Breast epithelium (tissue), 4 donors: ENCODE results near the gene PITPNM1. TPM values are rescaled to one million over a fixed set of nuclear protein-coding genes. Genes with fewer than 3 reads are reported as not detected.

Source experiments
- DNase-seq, 2 donors: peaks; one replicate each; pipeline ENCODE4 v3.0.0-alpha.2; 2019; ENCODE audit warnings: low spot score in 2 of 2
- H3K27ac ChIP-seq, 2 donors: fragments of 200-600 bp; sonication (generic) in 1 of 2; one replicate each; pipeline ENCODE4 v1.5.1; 2016 to 2019; ENCODE audit warnings: mild to moderate bottlenecking in 1 of 2
- H3K27me3 ChIP-seq, 2 donors: fragments of 200-600 bp; sonication (generic) in 1 of 2; one replicate each; pipeline versions ENCODE4 v1.5.1 to v1.6.0; 2017 to 2019; ENCODE audit warnings: control low read depth in 1 of 2, mild to moderate bottlenecking in 1 of 2
- H3K36me3 ChIP-seq: fragments of 200-600 bp; one replicate; pipeline ENCODE4 v1.5.1; 2019
- H3K4me1 ChIP-seq, 2 donors: fragments of 200-600 bp; sonication (generic); one replicate each; pipeline ENCODE4 v1.5.1; 2016 to 2019; ENCODE audit warnings: control low read depth in 1 of 2
- H3K4me3 ChIP-seq, 3 donors: fragments of 200-600 bp; sonication (generic); 1 replicate in 2 of 3; 2 replicates in 1 of 3; pipeline ENCODE4 v1.5.1; 2016 to 2019; ENCODE audit warnings: mild to moderate bottlenecking in 3 of 3, moderate library complexity in 2 of 3
- H3K9me3 ChIP-seq, 2 donors: fragments of 200-600 bp; sonication (generic) in 1 of 2; one replicate each; pipeline ENCODE4 v1.5.1; 2016 to 2019; ENCODE audit warnings: control low read depth in 1 of 2
- CTCF ChIP-seq, 3 donors: fragments of 450-650 bp; IDR thresholded peaks; one replicate each; pipeline ENCODE4 v1.5.1; 2016 to 2017; ENCODE audit warnings: antibody characterized with exemption in 3 of 3, mild to moderate bottlenecking in 3 of 3, moderate library complexity in 3 of 3
- POLR2A ChIP-seq: fragments of 450-650 bp; IDR thresholded peaks from one replicate; pipeline ENCODE4 v1.6.1; 2016; ENCODE audit warnings: antibody characterized with exemption, mild to moderate bottlenecking, moderate library complexity
- POLR2AphosphoS5 ChIP-seq, 3 donors: sonication (generic); formaldehyde crosslinking; IDR thresholded peaks; one replicate each; pipeline ENCODE4 v1.6.1; 2017; ENCODE audit warnings: antibody characterized with exemption in 3 of 3
- intact Hi-C: fragments of 100-400 bp; cut with DNase I; formaldehyde crosslinking; loops from one replicate; pipeline ENCODE4 v1.15.1; 2023; ENCODE audit warnings: low total_unique reads
- total RNA-seq, 3 donors: library from RNA; depleted of rRNA; stranded (reverse); fragments of >200 nt; gene quantifications; one replicate each; pipeline ENCODE4 v1.1.0, GENCODE V29; 2016

PITPNM1 gene
- total RNA-seq, 3 donors from 2014 or later: 6.4 to 20.0 (median 11.7) TPM

DNA sequence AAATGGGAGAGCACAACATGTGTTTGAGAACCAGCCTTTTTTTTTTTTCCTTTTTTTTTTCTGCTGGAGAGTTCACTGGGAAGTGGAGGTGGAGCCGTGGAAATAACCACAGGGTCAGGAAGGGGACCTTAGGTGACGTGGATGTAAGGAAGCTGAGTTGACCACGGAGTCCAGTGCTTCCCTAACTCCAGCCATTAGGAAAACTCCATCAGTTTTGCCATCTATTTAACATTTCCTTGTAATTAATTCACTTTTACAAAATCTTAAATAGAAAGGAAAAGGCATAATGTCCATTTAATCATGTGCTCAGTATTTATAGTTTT is 4.8 kb upstream of the PITPNM1 start:
- no peak for TF ChIP-seq POLR2A
- TF ChIP-seq CTCF (IDR thresholded peaks at IDR 0.05): no peak
- no peak for TF ChIP-seq POLR2AphosphoS5 (IDR thresholded peaks at IDR 0.05)
- peaks cover 8 to 20% of the 10 kb centered on the region in 2 donors for H3K4me1 ChIP-seq
- H3K4me3 ChIP-seq: no peak overlapping the region
- H3K9me3 ChIP-seq: no peaks in the 10 kb centered on the region
- no peak overlapping the region for H3K27ac ChIP-seq
- no peak for DNase-seq
- intact Hi-C loops: loop anchor here (2.0 kb wide), 1 partner anchor 37 kb away; no protein-coding TSS in a partner anchor
- no peaks in the 10 kb centered on the region for H3K27me3 ChIP-seq
- no peaks in the 10 kb centered on the region for H3K36me3 ChIP-seq

GRCh38 chr11:67508486-67509121 is 3.4 kb upstream of the PITPNM1 start:
- Histone ChIP-seq H3K36me3 (no peaks in the 10 kb centered on the region), H3K27me3 (no peaks in the 10 kb centered on the region), H3K4me1 (peaks cover 16 to 23% of the 10 kb centered on the region in 2 donors), H3K27ac (peak overlapping the region; percentile 98), H3K9me3 (no peaks in the 10 kb centered on the region), H3K4me3 (peak overlapping the region; percentile 55 to 82 (median 77))
- TF ChIP-seq POLR2A (peak; percentile 25), POLR2AphosphoS5 (IDR thresholded peaks at IDR 0.05) (peak; percentile 51 to 72 (median 64)), CTCF (IDR thresholded peaks at IDR 0.05) (no peak)
- intact Hi-C loops: loop anchor here (10.0 kb wide), 1 partner anchor 114 kb away; the partner anchor contains the start of gene RAD9A
- DNase-seq: peak; percentile 96 to 97

DNA sequence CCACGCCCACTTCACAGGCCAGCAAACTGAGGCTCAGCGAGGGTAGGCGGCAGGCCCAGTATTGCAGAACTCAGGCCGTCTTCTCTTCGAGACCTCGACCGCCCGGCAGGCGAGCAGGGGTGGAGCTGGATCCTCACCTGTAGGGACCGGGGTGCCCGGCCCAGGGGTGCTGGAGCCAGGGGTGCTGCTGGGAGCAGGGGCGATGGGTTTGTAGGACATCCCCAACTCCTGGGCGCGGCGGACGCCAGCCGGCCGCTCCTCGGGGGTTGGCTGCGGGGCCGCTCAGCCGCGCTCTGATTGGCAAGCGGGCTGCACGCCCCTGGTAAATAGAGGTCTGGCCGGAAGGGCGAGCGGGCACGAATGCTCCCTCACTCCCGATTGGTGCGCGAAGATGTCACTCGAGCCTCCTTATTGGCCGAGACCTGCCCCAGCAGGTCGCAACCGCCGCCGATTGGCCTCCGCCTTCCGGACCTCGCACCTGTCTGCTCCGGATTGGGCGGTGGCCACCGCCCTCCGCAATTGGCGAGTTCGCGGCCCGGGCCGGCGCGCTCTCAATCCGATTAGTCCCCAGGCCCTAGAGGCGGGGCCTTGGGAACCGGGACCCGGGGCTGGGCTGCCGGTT is 2.8 kb upstream of the PITPNM1 start, which contains the start of gene CDK2AP2:
Gene CDK2AP2 (minus strand): TSS at position 299 of the 622 bp plus-strand sequence. CDS start 80 bp downstream, at position 219.
- intact Hi-C loops: loop anchor here (10.0 kb wide), 1 partner anchor 113 kb away; the partner anchor contains the start of gene RAD9A
- TF ChIP-seq POLR2AphosphoS5 (IDR thresholded peaks at IDR 0.05): peak; percentile 10 to 25 (median 22)
- TF ChIP-seq CTCF (IDR thresholded peaks at IDR 0.05): no peak
- peak; percentile 44 for TF ChIP-seq POLR2A

DNA sequence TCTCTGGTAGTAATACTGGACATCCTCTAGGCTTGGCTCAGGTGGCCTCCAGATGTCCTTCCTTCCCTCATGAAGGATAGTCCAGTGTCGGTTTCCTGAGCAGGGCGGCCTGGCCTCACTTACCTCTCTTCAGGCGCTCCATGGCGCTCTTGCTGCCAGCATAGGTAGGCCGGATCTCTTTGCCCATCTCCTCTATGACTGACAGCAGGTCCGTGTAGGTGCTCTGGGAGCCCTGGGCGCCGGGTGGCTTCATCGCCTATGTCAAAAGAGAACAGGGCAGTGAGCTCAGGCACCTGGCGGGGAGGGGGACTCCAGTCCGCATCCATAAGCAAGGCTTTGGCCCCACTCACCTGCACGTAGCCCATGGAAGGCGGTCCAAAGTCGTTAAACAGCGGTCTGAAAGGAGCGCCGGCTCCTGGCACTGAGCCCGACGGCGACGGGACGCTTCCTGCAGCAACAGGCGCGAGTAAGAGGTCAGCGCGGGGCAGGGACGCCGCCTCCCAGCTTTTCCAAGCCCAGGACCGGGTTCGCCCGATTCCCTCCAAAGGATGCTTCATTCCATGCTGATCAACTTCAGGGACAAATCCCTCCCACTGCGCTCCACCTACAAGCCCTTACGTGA is 2.2 kb upstream of the PITPNM1 start:
- peak overlapping the region; percentile 55 to 82 (median 77) for H3K4me3 ChIP-seq
- peak overlapping the region; percentile 98 for H3K27ac ChIP-seq
- intact Hi-C loops: loop anchor here (10.0 kb wide), 1 partner anchor 113 kb away; the partner anchor contains the start of gene RAD9A
- H3K4me1 ChIP-seq: peaks cover 17 to 27% of the 10 kb centered on the region in 2 donors
- H3K36me3 ChIP-seq: no peaks in the 10 kb centered on the region
- TF ChIP-seq CTCF (IDR thresholded peaks at IDR 0.05) (no peak), POLR2A (no peak), POLR2AphosphoS5 (IDR thresholded peaks at IDR 0.05) (no peak)
- no peaks in the 10 kb centered on the region for H3K27me3 ChIP-seq
- no peaks in the 10 kb centered on the region for H3K9me3 ChIP-seq
- DNase-seq: peak in 1 of 2 donors; percentile 69

More for the DNA sequence above, 2.8 kb upstream of the PITPNM1 start, which contains the start of gene CDK2AP2:
- Histone ChIP-seq H3K27ac (peak within 1 kb of the TSS; percentile 98), H3K4me3 (peak within 1 kb of the TSS; percentile 55 to 82 (median 77)), H3K36me3 (no peaks in the 10 kb centered on the region), H3K27me3 (no peaks in the 10 kb centered on the region), H3K4me1 (peaks cover 17 to 27% of the 10 kb centered on the region in 2 donors), H3K9me3 (no peaks in the 10 kb centered on the region)
- DNase-seq: peak; percentile 99
